Fibroblast of skin of left biceps (primary cell): Measurements from ENCODE around the gene FLRT3.
A peak's percentile ranks its signal among the peaks of the same experiment; 100 is the strongest.

Experiments
- DNase-seq, 2 experiments: peaks; one replicate each; pipeline ENCODE4 v3.0.0-alpha.2; 2013; ENCODE audit warnings: low read depth in 2 of 2

FLRT3 gene

GRCh38 chr20:14319704-14320103, 17.7 kb downstream of the FLRT3 start:
- DNase-seq = no peak

GRCh38 chr20:14313341-14314020, 23.9 kb downstream of the FLRT3 start:
- DNase-seq = no peak

- no peak for DNase-seq
These were observed 25.4 kb downstream of the FLRT3 start for GRCh38 chr20:14312001-14312400.

GRCh38 chr20:14310977-14311627, 26.3 kb downstream of the FLRT3 start:
- DNase-seq = no peak

- no peak for DNase-seq
These were observed 29.5 kb downstream of the FLRT3 start for GRCh38 chr20:14307956-14308355.

- DNase-seq = no peak
These were observed 32.9 kb downstream of the FLRT3 start for GRCh38 chr20:14304472-14304871.

- no peak for DNase-seq
These were observed 33.8 kb downstream of the FLRT3 start for GRCh38 chr20:14303651-14304050.

- DNase-seq = no peak
These were observed 34.3 kb downstream of the FLRT3 start for GRCh38 chr20:14303106-14303505.

GRCh38 chr20:14299831-14300230, 37.6 kb downstream of the FLRT3 start:
- no peak for DNase-seq

- no peak for DNase-seq
These were observed 41.6 kb downstream of the FLRT3 start for GRCh38 chr20:14295770-14296309.

- DNase-seq = no peak
These were observed 42.2 kb downstream of the FLRT3 start for GRCh38 chr20:14295238-14295637.

GRCh38 chr20:14291502-14291901, 45.9 kb downstream of the FLRT3 start:
- DNase-seq = no peak

GRCh38 chr20:14288341-14289330, 48.8 kb downstream of the FLRT3 start:
- peak in 1 of 2 experiments; percentile 4 for DNase-seq

GRCh38 chr20:14284443-14284842, 53.0 kb downstream of the FLRT3 start:
- DNase-seq = no peak

GRCh38 chr20:14282140-14282539, 55.3 kb downstream of the FLRT3 start:
- DNase-seq = no peak
